Neuronal stem cell (in vitro differentiated cells): ENCODE measurements around the gene IQCE.
A peak's percentile ranks its signal among the peaks of the same experiment; 100 is the strongest.

ENCODE experiments used
- DNase-seq: peaks from one replicate; pipeline ENCODE4 v3.0.0-alpha.2; 2013; ENCODE audit warnings: low spot score
- H2AFZ ChIP-seq: one replicate; pipeline ENCODE4 v1.6.1; 2013; ENCODE audit warnings: mild to moderate bottlenecking, low read length, inconsistent platforms
- H2AK5ac ChIP-seq: 2 replicates; pipeline ENCODE4 v1.6.1; 2013; ENCODE audit warnings: low read depth, mild to moderate bottlenecking, inconsistent platforms, low read length, moderate library complexity, mixed read lengths
- H2BK120ac ChIP-seq: 2 replicates; pipeline ENCODE4 v1.6.1; 2013; ENCODE audit warnings: low read depth, mild to moderate bottlenecking, inconsistent platforms, low read length, moderate library complexity, mixed read lengths
- H2BK12ac ChIP-seq: one replicate; pipeline ENCODE4 v1.6.1; 2013; ENCODE audit warnings: low read length, inconsistent platforms
- H2BK15ac ChIP-seq: 2 replicates; pipeline ENCODE4 v1.6.1; 2013; ENCODE audit warnings: mild to moderate bottlenecking, low read length, inconsistent platforms, mixed read lengths
- H2BK5ac ChIP-seq: one replicate; pipeline ENCODE4 v1.6.1; 2013; ENCODE audit warnings: inconsistent platforms, mild to moderate bottlenecking, low read length, moderate library complexity
- H3K14ac ChIP-seq: one replicate; pipeline ENCODE4 v1.6.1; 2013; ENCODE audit warnings: low read length, inconsistent platforms
- H3K18ac ChIP-seq: 2 replicates; pipeline ENCODE4 v1.6.1; 2013; ENCODE audit warnings: low read length, inconsistent platforms
- H3K23ac ChIP-seq: 2 replicates; pipeline ENCODE4 v1.6.1; 2013; ENCODE audit warnings: low read depth, mild to moderate bottlenecking, mixed read lengths, low read length, inconsistent platforms; ENCODE audit not compliant: poor library complexity
- H3K27ac ChIP-seq: replicated peaks from 3 replicates; pipeline ENCODE4 v1.5.1; 2013; ENCODE audit warnings: low read length, inconsistent platforms
- H3K27me3 ChIP-seq, 3 experiments: 2 replicates each; pipeline ENCODE4 v1.6.1; 2013; ENCODE audit warnings: low read length in 3 of 3, mild to moderate bottlenecking in 2 of 3, inconsistent platforms in 1 of 3, low read depth in 1 of 3, mixed read lengths in 1 of 3, moderate library complexity in 1 of 3; ENCODE audit not compliant: control insufficient read depth in 3 of 3, insufficient read depth in 3 of 3
- H3K36me3 ChIP-seq, 2 donors: replicated peaks in 1 of 2; 2 replicates each; pipeline ENCODE4 v1.6.1; 2013; ENCODE audit warnings: low read length in 2 of 2; ENCODE audit not compliant: control insufficient read depth in 2 of 2, insufficient read depth in 2 of 2
- H3K4ac ChIP-seq: 2 replicates; pipeline ENCODE4 v1.6.1; 2013; ENCODE audit warnings: inconsistent platforms, mild to moderate bottlenecking, low read length, moderate library complexity
- H3K4me1 ChIP-seq, 2 donors: 1 replicate in 1 of 2; 2 replicates in 1 of 2; pipeline ENCODE4 v1.6.1; 2013; ENCODE audit warnings: low read length in 2 of 2, low read depth in 1 of 2; ENCODE audit not compliant: control insufficient read depth in 2 of 2, insufficient read depth in 1 of 2
- H3K4me2 ChIP-seq: one replicate; pipeline ENCODE4 v1.6.1; 2013; ENCODE audit warnings: mild to moderate bottlenecking, low read length, inconsistent platforms; ENCODE audit not compliant: insufficient read depth, poor library complexity, severe bottlenecking
- H3K4me3 ChIP-seq, 2 donors: 2 replicates each; pipeline ENCODE4 v1.5.1; 2013; ENCODE audit warnings: low read length in 2 of 2, mild to moderate bottlenecking in 2 of 2, inconsistent platforms in 1 of 2, moderate library complexity in 1 of 2
- H3K79me1 ChIP-seq: one replicate; pipeline ENCODE4 v1.6.1; 2013; ENCODE audit warnings: low read depth, mild to moderate bottlenecking, inconsistent platforms, low read length, moderate library complexity
- H3K9ac ChIP-seq: one replicate; pipeline ENCODE4 v1.6.1; 2013; ENCODE audit warnings: mild to moderate bottlenecking, low read depth, low read length, inconsistent platforms; ENCODE audit not compliant: poor library complexity
- H3K9me3 ChIP-seq, 2 donors: replicated peaks in 1 of 2; 2 replicates each; pipeline versions ENCODE3 to v1.6.1; 2013; ENCODE audit warnings: low read length in 2 of 2, mild to moderate bottlenecking in 2 of 2, inconsistent platforms in 1 of 2, low read depth in 1 of 2, mixed read lengths in 1 of 2, moderate library complexity in 1 of 2; ENCODE audit not compliant: control insufficient read depth in 2 of 2, insufficient read depth in 1 of 2
- H4K8ac ChIP-seq: one replicate; pipeline ENCODE4 v1.6.1; 2013; ENCODE audit warnings: low read depth, mild to moderate bottlenecking, inconsistent platforms, low read length, moderate library complexity
- H4K91ac ChIP-seq: one replicate; pipeline ENCODE4 v1.6.1; 2013; ENCODE audit warnings: low read length, low read depth, mild to moderate bottlenecking, inconsistent platforms; ENCODE audit not compliant: poor library complexity
- WGBS, 2 donors: extraction: QIAGEN DNeasy Blood & Tissue Kit; methylation state at CpG; one replicate each; pipeline ENCODE4 v1.1.7; 2013; ENCODE audit warnings: missing lambda C conversion rate in 2 of 2, mixed read lengths in 1 of 2; ENCODE audit not compliant: insufficient read length in 2 of 2, insufficient replicate concordance in 1 of 2; ENCODE audit errors: extremely low coverage in 2 of 2; 5-methylcytosine and 5-hydroxymethylcytosine counted together

The IQCE gene

GRCh38 chr7:2654059-2654458, 95.3 kb downstream of the IQCE start:
- Histone ChIP-seq H2BK120ac (no peak overlapping the region), H4K91ac (no peak overlapping the region), H3K14ac (no peak overlapping the region), H3K4ac (no peak overlapping the region), H2BK15ac (no peak overlapping the region), H3K4me1 (peaks cover 0 to 1% of the 10 kb centered on the region in 2 donors), H2AFZ (no peak overlapping the region), H3K9ac (no peak overlapping the region), H3K27me3 (no peaks in the 10 kb centered on the region), H4K8ac (no peak overlapping the region), H3K36me3 (peaks cover 56 to 95% of the 10 kb centered on the region in 2 donors), H3K23ac (no peak overlapping the region), H3K18ac (no peak overlapping the region), H2AK5ac (no peak overlapping the region), H3K79me1 (peaks cover 16% of the 10 kb centered on the region), H3K27ac (no peak overlapping the region), H2BK12ac (no peak overlapping the region), H3K9me3 (peaks cover 0 to 2% of the 10 kb centered on the region in 2 donors), H3K4me3 (no peak overlapping the region), H3K4me2 (no peak overlapping the region), H2BK5ac (no peak overlapping the region)
- DNase-seq: no peak
- no CpG with 5 or more reads among the region's 5 CpGs for WGBS, 2 donors

GRCh38 chr7:2655870-2656614, 97.3 kb downstream of the IQCE start:
- Histone ChIP-seq H3K9me3 (peaks cover 0 to 2% of the 10 kb centered on the region in 2 donors), H2BK5ac (no peak overlapping the region), H3K18ac (peak overlapping the region; percentile 83), H3K23ac (peak overlapping the region; percentile 65), H3K14ac (no peak overlapping the region), H4K8ac (peak overlapping the region; percentile 65), H2BK15ac (no peak overlapping the region), H2AFZ (no peak overlapping the region), H3K27me3 (no peaks in the 10 kb centered on the region), H2AK5ac (no peak overlapping the region), H3K4me2 (no peak overlapping the region), H3K27ac (no peak overlapping the region), H3K4me3 (no peak overlapping the region), H2BK12ac (no peak overlapping the region), H2BK120ac (no peak overlapping the region), H3K9ac (peak overlapping the region; percentile 88), H3K79me1 (peaks cover 15% of the 10 kb centered on the region), H3K4me1 (peaks cover 0 to 1% of the 10 kb centered on the region in 2 donors), H3K36me3 (peaks cover 49 to 90% of the 10 kb centered on the region in 2 donors), H3K4ac (no peak overlapping the region), H4K91ac (no peak overlapping the region)
- WGBS, 2 donors: no CpG with 5 or more reads among the region's 29 CpGs
- no peak for DNase-seq

GRCh38 chr7:2657208-2657607, 98.4 kb downstream of the IQCE start:
- no peak overlapping the region for H2BK15ac ChIP-seq
- no peak overlapping the region for H3K4me3 ChIP-seq
- no peak overlapping the region for H3K9ac ChIP-seq
- H3K4me2 ChIP-seq: no peak overlapping the region
- no peak overlapping the region for H3K14ac ChIP-seq
- no CpG with 5 or more reads among the region's 2 CpGs for WGBS, 2 donors
- no peak overlapping the region for H2BK12ac ChIP-seq
- H2AK5ac ChIP-seq: no peak overlapping the region
- H4K91ac ChIP-seq: no peak overlapping the region
- no peaks in the 10 kb centered on the region for H3K4me1 ChIP-seq
- no peak overlapping the region for H3K23ac ChIP-seq
- H2BK5ac ChIP-seq: no peak overlapping the region
- H3K79me1 ChIP-seq: peaks cover 12% of the 10 kb centered on the region
- peaks cover 48 to 90% of the 10 kb centered on the region in 2 donors for H3K36me3 ChIP-seq
- DNase-seq: no peak
- no peak overlapping the region for H4K8ac ChIP-seq
- H3K18ac ChIP-seq: no peak overlapping the region
- H3K4ac ChIP-seq: no peak overlapping the region
- no peaks in the 10 kb centered on the region for H3K27me3 ChIP-seq
- H2AFZ ChIP-seq: no peak overlapping the region
- H3K27ac ChIP-seq: no peak overlapping the region
- no peaks in the 10 kb centered on the region for H3K9me3 ChIP-seq
- no peak overlapping the region for H2BK120ac ChIP-seq

GRCh38 chr7:2657920-2658671, 99.3 kb downstream of the IQCE start:
- Histone ChIP-seq H3K79me1 (peaks cover 12% of the 10 kb centered on the region), H3K9ac (peak overlapping the region; percentile 63), H3K23ac (peak overlapping the region; percentile 93), H3K18ac (peak overlapping the region; percentile 57), H3K4me1 (no peaks in the 10 kb centered on the region), H2BK12ac (peak overlapping the region; percentile 22), H4K8ac (peak overlapping the region; percentile 92), H2AK5ac (no peak overlapping the region), H3K14ac (peak overlapping the region; percentile 71), H3K4me3 (no peak overlapping the region), H3K4me2 (no peak overlapping the region), H2BK15ac (no peak overlapping the region), H3K27ac (no peak overlapping the region), H2BK5ac (no peak overlapping the region), H4K91ac (no peak overlapping the region), H3K27me3 (no peaks in the 10 kb centered on the region), H3K4ac (no peak overlapping the region), H3K36me3 (peaks cover 41 to 90% of the 10 kb centered on the region in 2 donors), H3K9me3 (no peaks in the 10 kb centered on the region), H2AFZ (no peak overlapping the region), H2BK120ac (no peak overlapping the region)
- no CpG with 5 or more reads among the region's 33 CpGs for WGBS, 2 donors
- no peak for DNase-seq
